HG02973 (cell line): Measurements from ENCODE around the gene ATAD3A.

ENCODE experiments used
- ATAC-seq: cut with Tn5 transposase; IDR thresholded peaks from one replicate; pipeline ENCODE4 v1.9.1; 2021; ENCODE audit warnings: moderate library complexity; ENCODE audit not compliant: unreplicated experiment

Gene ATAD3A

GRCh38 chr1:1537626-1538250 is 25.8 kb downstream of the ATAD3A start:
- ATAC-seq = no peak

DNA sequence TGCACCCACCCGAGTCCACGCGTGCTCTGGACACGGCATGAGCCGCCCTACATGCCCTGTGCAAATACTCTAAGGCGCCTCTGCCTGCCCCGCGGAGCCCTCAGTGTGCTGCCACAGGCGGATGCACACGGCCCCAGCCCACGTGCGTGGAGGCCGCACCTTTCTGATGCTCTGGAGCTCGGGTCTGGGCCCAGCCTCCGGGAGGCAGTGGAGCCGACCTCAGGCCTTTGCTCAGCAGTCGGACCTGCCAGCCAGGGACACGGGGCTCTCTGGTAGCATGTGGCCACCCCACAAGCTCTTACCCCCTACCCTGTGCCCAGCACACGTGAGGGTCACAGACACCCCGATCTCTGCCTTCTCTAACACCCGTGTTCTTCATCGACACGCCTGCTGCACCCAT is 26.4 kb downstream of the ATAD3A start:
- no peak for ATAC-seq

- no peak for ATAC-seq
These were observed 27.0 kb downstream of the ATAD3A start for GRCh38 chr1:1538989-1539309.

GRCh38 chr1:1539310-1540089 is 27.5 kb downstream of the ATAD3A start:
- ATAC-seq = no peak

GRCh38 chr1:1540090-1540817 is 28.3 kb downstream of the ATAD3A start, which contains the start of gene TMEM240:
Gene TMEM240, minus strand, starts transcription at chr1:1540624. Its CDS starts 278 bp downstream, at chr1:1540346.
- no peak for ATAC-seq

DNA sequence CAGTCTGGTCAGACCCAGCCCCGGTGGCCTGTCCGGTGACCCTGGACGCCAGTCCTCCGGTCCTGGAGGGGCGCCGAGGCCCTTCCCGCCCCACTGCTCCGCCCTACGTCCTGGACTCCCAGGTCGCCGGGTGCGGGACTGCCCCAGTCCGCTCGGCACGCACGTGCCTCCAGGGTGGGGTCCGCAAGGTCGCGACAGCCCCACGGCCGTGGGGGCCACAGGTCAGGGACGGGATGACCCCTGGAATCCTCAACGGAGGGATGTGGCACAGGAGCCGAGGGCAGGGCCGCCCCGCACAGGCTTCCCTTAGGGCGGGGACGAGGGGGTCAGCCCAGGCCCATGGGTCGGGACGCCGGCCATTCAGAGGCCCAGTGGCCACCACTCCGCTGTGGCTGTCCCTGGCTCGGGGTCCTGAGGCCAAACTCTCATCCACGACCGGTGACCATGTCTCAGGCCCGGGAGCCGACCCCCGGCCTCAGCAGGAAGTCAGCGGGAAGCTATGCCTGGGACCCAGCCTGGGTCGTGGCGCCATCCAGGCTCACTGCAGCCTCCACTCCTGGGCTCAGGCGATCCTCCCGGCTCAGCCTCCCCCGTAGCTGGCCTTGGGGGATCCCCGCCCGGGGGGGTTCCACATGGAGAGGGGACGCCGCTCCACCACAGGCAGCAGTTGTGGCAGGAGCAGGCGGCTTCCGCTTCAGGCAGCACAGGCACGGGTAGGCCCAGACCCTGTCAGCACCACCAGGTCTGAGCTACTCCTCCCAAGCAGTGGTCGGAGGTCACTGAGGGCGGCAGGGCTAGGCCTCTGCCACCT is 29.1 kb downstream of the ATAD3A start:
- no peak for ATAC-seq

DNA sequence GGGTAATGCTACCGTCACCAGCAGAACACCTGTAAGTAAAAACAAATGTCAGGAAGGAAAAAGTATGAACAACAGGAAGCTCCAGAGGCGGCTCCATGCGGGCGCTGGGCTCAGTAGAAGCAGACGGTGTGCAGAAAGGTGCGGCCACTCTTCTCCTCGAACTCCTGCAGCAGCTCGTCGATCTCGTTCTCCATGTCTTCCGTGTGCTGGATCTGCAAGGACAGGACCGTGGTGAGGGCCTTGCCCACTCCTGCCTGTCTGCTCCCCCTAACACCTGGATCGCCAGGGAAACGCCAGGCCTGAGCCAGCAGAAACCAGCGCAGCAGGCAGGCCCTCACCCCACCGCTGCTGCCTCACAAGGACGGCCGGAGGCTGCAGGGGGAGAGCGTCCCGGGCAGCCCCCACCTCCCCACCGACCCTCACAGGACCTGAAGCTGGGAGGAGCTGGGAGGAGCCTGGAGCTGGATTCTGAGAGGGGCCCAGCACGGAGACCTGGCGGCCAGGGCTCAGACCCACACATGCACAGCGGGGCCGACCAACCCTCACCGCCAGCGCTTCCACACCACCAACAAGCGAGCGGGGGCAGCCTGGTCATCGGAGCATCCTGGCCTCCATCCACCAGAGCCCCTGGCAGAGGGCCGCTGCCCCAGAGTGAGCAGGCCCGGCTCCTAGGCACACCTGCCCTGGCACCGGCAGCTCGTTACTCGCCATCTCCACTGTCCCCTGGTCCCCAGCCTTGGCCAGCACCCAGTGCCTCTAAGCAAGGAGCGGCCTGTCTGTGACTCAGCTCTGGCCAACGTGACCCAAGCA is 30.2 kb downstream of the ATAD3A start:
- ATAC-seq = no peak

- ATAC-seq = no peak
These were observed 31.1 kb downstream of the ATAD3A start for GRCh38 chr1:1542766-1543705.

GRCh38 chr1:1543706-1544099 is 31.7 kb downstream of the ATAD3A start:
- ATAC-seq = no peak

GRCh38 chr1:1544544-1544943 is 32.6 kb downstream of the ATAD3A start:
- no peak for ATAC-seq

- no peak for ATAC-seq
These were observed 34.2 kb downstream of the ATAD3A start for GRCh38 chr1:1545946-1546737.

GRCh38 chr1:1547011-1547410 is 35.0 kb downstream of the ATAD3A start:
- no peak for ATAC-seq

GRCh38 chr1:1547476-1547875 is 35.5 kb downstream of the ATAD3A start:
- ATAC-seq = no peak

- ATAC-seq = no peak
These were observed 36.6 kb downstream of the ATAD3A start for GRCh38 chr1:1548591-1548990.

- ATAC-seq = no peak
These were observed 38.1 kb downstream of the ATAD3A start for GRCh38 chr1:1550087-1550486.

DNA sequence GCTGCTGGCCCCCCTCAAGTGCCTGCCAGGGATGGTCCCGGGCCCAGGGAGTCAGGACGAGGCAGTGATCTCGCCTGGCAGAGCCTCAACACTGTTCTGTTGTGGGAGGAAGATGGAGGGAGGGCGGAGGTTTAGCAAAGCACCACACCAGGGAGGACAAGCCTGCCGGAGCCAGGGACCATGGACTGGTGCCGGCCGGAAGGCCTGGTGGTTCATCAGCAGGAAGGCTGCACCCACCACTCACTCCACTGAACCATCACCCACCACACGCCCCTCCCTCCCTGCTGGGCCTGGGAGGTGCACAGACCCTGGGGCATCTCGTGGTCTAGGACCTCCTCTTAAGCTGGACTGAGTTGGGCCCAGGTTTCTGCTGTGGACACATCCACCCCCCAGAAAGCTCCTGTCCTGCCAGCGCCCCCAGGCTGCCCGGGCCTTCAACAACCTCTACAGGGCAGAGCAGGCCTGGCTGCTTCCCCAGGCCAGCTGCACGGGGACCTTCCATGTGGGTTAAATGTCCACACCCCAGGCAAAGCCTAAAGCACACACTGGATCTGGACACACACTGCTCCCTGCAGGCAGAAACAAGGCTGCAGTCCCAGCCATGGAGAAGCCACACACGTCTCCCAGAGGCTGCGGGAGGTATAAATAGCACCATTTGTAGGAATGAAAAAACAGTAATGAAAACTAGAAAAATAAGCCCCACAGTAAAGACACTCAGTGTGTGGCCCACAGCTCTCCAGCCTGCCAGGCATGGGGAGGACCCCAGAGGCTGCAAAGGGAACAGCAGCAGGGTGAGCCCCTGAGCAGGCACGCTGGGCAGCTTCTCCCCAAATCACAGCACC is 38.9 kb downstream of the ATAD3A start:
- no peak for ATAC-seq

DNA sequence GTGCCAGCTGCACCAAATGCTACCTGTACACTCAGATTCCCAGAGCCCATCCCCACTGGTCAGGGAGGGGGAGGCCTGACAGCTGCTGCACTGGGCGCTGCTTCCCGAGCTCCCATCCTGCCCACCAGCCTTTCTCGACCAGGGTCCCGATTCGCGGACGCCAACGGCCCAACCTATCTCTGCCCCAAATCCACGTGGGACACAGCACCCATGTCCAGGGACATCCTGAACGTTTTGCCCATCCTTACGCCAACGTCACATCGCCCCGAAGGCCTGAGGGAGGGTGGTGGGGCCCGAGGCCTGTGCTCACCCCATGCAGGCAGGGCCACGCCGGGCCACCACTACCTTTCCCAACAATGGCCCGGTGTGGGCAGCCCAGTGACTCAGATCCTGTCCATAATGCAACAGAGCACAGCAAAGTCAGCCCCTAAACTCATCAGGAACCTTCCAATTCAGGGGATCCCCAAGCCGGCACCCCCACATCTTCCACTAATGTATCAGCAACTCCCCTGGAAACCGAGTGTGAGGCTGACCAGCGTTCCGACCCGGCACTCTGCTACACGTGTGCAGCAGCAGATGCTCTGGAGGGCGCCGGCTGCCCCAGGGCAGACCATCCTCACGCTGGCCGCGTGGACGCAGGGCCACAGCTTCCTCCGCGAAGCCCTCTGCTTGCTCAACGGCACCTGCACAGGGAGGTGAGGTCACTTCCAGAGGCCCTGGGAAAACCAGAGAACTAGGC is 39.7 kb downstream of the ATAD3A start:
- ATAC-seq = no peak
